Lower leg skin (tissue), 4 donors: Measurements from ENCODE around the gene RENBP. TPM values are rescaled to one million over a fixed set of nuclear protein-coding genes. Genes with fewer than 3 reads are reported as not detected.
"Not testable (repeated sequence)": the region's sequence is repeated elsewhere in the genome, so short reads cannot be mapped to it uniquely, and the experiment has no call there.

Experiments used
- DNase-seq, 2 donors: peaks; one replicate each; pipeline ENCODE4 v3.0.0-alpha.2; 2019; ENCODE audit warnings: low spot score in 2 of 2
- H3K4me3 ChIP-seq: fragments of 200-600 bp; sonication (generic); 2 replicates; pipeline ENCODE4 v1.5.1; 2017; ENCODE audit warnings: mild to moderate bottlenecking, low read depth; ENCODE audit not compliant: poor library complexity, severe bottlenecking
- POLR2A ChIP-seq, 2 donors: fragments of 450-650 bp; IDR thresholded peaks; one replicate each; pipeline ENCODE4 v1.6.1; 2016 to 2017; ENCODE audit warnings: antibody characterized with exemption in 2 of 2, mild to moderate bottlenecking in 1 of 2, moderate library complexity in 1 of 2
- WGBS, 2 donors: methylation state at CpG; one replicate each; pipeline ENCODE4 v1.1.5; 2018; 5-methylcytosine and 5-hydroxymethylcytosine counted together
- intact Hi-C: fragments of 100-400 bp; cut with DNase I; formaldehyde crosslinking; loops from one replicate; pipeline ENCODE4 v1.15.0; 2023; ENCODE audit warnings: low total_unique reads
- total RNA-seq, 4 donors: library from RNA; depleted of rRNA; stranded (reverse); fragments of >200 nt; gene quantifications; one replicate each; pipeline ENCODE4 v1.1.0, GENCODE V29; 2016
- TF ChIP-seq, protein P1 (sequence below), 3 donors: fragments of 450-650 bp; IDR thresholded peaks; one replicate each; pipeline ENCODE4 v1.5.1; 2016; ENCODE audit warnings: antibody characterized with exemption in 3 of 3, mild to moderate bottlenecking in 3 of 3, moderate library complexity in 2 of 3

Gene RENBP
- total RNA-seq, 4 donors from 2014 or later = 0.76 to 11.8 (median 4.2) TPM

DNA sequence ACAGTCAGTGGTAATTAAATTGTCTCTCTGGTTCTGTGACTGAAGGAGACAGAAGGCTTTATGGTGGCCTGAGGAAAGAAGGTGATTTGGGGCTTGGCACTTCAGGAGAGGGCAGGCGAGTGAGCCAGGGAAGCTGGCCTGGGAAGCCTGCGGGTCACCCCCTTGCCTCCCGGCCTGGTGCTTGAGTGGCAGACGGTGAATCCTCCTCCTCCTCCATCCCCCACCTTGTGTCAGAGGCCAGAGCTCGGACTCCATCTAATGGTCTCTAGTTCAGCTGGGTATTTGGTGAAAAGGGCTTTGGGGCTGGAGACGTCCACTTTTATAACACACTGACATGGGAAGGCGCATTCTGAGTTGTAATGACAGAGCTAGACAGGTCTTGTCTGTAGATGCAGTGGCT is 36.8 kb upstream of the RENBP start:
- WGBS, 2 donors = 79 to 95% methylated on average over 5 to 7 of the region's 7 CpGs
- TF ChIP-seq, protein P1, sequence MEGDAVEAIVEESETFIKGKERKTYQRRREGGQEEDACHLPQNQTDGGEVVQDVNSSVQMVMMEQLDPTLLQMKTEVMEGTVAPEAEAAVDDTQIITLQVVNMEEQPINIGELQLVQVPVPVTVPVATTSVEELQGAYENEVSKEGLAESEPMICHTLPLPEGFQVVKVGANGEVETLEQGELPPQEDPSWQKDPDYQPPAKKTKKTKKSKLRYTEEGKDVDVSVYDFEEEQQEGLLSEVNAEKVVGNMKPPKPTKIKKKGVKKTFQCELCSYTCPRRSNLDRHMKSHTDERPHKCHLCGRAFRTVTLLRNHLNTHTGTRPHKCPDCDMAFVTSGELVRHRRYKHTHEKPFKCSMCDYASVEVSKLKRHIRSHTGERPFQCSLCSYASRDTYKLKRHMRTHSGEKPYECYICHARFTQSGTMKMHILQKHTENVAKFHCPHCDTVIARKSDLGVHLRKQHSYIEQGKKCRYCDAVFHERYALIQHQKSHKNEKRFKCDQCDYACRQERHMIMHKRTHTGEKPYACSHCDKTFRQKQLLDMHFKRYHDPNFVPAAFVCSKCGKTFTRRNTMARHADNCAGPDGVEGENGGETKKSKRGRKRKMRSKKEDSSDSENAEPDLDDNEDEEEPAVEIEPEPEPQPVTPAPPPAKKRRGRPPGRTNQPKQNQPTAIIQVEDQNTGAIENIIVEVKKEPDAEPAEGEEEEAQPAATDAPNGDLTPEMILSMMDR (IDR thresholded peaks at IDR 0.05) = no peak
- TF ChIP-seq POLR2A (IDR thresholded peaks at IDR 0.05) = no peak
- intact Hi-C loops = no loop called here
- no peak for DNase-seq
- no peak overlapping the region for H3K4me3 ChIP-seq

DNA sequence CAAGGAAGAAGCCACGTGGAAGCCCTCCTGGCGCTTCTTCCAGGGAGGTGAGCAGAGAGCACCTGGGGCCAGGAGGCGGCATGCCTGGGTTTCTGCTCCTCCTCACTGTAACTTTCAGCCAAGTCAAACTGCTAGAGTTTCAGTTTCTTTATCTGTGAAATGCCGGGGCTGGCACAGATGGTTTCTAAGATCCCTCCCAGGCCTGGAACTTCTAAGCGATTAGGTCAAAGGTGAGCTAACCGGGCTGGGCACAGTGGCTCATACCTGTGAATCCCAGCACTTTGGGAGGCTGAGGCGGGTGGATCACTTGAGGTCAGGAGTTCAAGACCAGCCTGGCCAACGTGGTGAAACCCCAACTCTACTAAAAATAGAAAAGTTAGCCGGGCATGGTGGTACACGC is 36.0 kb upstream of the RENBP start:
- DNase-seq, intact Hi-C loops, H3K4me3 ChIP-seq: not testable (repeated sequence)
- WGBS, 2 donors = 30 to 68% methylated on average over 2 to 10 of the region's 10 CpGs

DNA sequence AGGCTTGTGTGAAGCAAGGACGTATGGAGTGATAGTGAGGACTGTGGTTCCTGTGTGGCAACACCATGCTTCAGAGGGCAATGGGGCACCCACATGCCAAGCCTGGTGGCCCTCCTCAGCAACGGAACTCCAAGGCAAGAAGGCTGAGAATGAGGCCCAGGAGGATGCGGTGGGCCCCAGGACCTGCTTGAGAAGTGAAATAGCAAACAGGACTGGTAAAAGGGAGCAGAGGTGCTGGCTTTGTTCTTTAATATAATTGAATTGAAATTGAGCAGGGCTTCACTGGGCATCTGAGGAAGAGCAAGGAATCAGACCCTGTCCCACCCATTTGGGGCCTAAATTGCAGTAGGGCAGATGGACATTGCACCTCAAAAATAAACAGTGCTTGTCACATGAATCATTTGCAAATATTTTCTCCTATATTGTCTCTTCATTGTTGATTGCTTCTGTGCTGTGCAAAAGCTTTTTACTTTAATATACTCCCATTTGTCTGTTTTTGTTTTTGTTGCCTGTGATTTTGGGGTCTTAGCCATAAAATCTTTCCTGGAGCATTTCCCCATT is 30.4 kb upstream of the RENBP start:
- no peak overlapping the region for H3K4me3 ChIP-seq
- TF ChIP-seq POLR2A (IDR thresholded peaks at IDR 0.05) = no peak
- TF ChIP-seq, protein P1 (IDR thresholded peaks at IDR 0.05) = no peak
- 66 to 80% methylated on average over 3 of the region's 3 CpGs for WGBS, 2 donors
- DNase-seq = no peak
- intact Hi-C loops = no loop called here

DNA sequence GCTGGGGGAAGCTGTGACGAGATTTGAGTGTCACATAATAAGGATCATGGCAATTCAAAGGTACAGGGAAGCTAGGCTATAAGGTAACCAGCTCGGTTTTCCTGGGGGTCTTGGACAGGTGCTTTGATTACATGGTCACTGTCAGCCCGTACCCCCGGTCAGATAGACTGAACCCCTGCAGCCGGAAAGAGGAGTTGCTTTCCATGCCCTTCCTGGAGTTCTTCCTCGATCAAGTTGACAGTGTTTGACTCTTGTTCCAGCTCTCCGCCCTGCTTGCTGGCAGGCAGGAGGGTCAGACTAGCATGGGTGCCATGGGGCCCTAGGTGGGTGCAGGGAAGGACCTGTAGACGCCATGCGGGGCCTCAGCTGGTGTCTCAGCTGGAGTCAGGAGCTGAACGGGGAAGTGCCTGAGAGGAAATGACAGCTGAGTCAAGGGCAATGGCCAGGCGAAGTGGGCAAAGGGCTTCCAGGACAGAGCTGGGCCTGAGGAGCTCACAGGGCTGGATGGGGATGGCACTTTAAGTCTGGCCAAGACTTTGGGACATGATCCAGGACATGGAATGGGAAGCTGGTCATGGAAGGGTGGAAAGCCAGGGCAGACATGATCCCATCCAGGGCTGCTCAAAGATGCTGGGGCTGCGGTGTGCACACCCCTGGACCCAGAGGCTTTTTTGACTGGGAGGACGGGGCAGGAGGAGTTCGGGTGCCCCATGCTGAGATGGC is 29.7 kb upstream of the RENBP start:
- WGBS, 2 donors = 40 to 69% methylated on average over 8 to 14 of the region's 14 CpGs
- intact Hi-C loops = no loop called here
- no peak overlapping the region for H3K4me3 ChIP-seq
- peak in 1 of 2 donors; percentile 84 for DNase-seq
- TF ChIP-seq, protein P1 (IDR thresholded peaks at IDR 0.05) = no peak
- no peak for TF ChIP-seq POLR2A (IDR thresholded peaks at IDR 0.05)

DNA sequence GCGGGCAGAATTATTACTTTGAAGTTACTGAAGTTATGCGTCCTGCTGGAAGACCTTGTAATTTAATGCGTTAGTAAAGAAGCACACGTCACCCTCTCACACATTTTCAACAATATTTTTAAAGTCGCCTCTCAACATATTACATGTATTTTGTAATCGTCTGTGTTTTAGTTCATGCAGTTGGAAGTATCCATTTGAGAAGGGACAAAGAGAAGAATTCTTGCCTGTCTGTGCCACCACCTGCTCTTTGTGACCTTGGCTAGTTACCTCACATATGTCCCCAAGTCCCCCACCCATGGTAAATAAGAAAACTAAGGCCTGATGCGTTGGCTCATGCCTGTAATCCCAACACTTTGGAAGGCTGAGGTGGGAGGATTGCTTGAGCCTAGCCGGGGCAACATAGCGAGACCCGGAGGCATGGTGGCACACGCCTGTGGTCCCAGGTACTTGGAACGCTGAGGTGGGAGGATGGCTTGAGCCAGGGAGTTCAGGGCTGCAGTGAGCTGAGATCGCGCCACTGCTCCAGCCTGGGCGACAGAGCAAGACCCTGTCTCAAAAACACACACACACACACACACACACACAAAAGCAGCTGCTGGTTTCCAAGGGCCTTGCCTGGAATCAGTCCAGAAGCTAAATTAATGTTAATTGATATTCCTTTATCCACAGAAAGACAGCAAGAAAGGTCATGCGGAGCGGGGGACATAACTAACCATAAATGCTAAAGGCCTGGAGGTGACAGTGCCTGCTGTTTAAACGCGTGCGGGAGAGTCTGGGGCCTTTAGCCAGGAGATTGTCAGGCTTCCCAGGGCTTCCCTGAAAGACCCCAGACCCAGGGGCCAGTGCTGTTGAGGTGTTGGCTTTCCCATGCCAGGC is 28.9 kb upstream of the RENBP start:
- no peak for TF ChIP-seq POLR2A (IDR thresholded peaks at IDR 0.05)
- TF ChIP-seq, protein P1 (IDR thresholded peaks at IDR 0.05) = no peak
- DNase-seq = no peak
- 28 to 48% methylated on average over 17 to 20 of the region's 20 CpGs for WGBS, 2 donors
- intact Hi-C loops = no loop called here
- peak overlapping the region; percentile 6 for H3K4me3 ChIP-seq
